Endothelial cell (in vitro differentiated cells): ENCODE data around the gene ITGB3BP. TPM values are rescaled to one million over a fixed set of nuclear protein-coding genes. Genes with fewer than 3 reads are reported as not detected.

Experiments used
- DNase-seq: peaks from one replicate; pipeline ENCODE4 v3.0.0; 2021; ENCODE audit warnings: low spot score
- H3K27ac Mint-ChIP-seq: one replicate; pipeline ENCODE4 v1.8.0; 2021; ENCODE audit warnings: mixed read lengths, inconsistent platforms; ENCODE audit not compliant: unreplicated experiment
- H3K27me3 Mint-ChIP-seq: one replicate; pipeline ENCODE4 v1.8.0; 2021; ENCODE audit warnings: mild to moderate bottlenecking, moderate library complexity, mixed read lengths, inconsistent platforms; ENCODE audit not compliant: unreplicated experiment
- H3K36me3 Mint-ChIP-seq: one replicate; pipeline ENCODE4 v1.8.0; 2021; ENCODE audit warnings: mild to moderate bottlenecking, low read depth, mixed read lengths, inconsistent platforms; ENCODE audit not compliant: unreplicated experiment
- H3K4me1 Mint-ChIP-seq: one replicate; pipeline ENCODE4 v1.8.0; 2021; ENCODE audit warnings: mild to moderate bottlenecking, mixed read lengths, inconsistent platforms; ENCODE audit not compliant: unreplicated experiment
- H3K4me3 Mint-ChIP-seq: one replicate; pipeline ENCODE4 v1.8.0; 2021; ENCODE audit warnings: mild to moderate bottlenecking, mixed read lengths, inconsistent platforms; ENCODE audit not compliant: unreplicated experiment
- H3K9me3 Mint-ChIP-seq: one replicate; pipeline ENCODE4 v1.8.0; 2021; ENCODE audit warnings: mixed read lengths, inconsistent platforms; ENCODE audit not compliant: unreplicated experiment
- total RNA-seq: library from RNA; stranded (reverse); fragmentation: NEBNext Ultra II Directional; extraction: Animal tissue kit (Norgen Biotek cat#: 25700); gene quantifications from one replicate; pipeline ENCODE4 v1.2.1, GENCODE V29; 2021; ENCODE audit not compliant: unreplicated experiment
- TF ChIP-seq, protein P1 (sequence below): fragments of 200-600 bp; sonication (generic); IDR thresholded peaks from one replicate; pipeline ENCODE4 v1.5.0; 2021; ENCODE audit warnings: antibody characterized with exemption; ENCODE audit not compliant: unreplicated experiment

ITGB3BP gene
- total RNA-seq, 1 donor from 2014 or later: 20.9 TPM

DNA sequence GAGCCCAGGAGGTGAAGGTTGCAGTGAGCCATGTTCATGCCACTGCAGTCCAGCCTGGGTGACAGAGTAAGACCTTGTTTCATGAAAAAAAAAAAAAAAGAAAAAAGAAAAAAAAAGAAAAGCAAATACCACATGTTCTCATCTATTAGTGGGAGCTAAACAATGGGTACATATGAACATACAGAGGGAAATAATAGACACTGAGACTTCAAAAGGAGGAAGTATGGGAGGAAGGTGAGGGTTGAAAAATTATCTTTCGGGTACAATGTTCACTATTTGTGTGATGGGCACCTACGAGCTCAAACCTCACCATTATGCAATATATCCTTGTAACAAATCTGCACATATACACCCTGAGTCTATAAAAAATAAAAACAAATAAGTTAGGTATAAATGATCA is 6.4 kb downstream of the ITGB3BP start:
- no peak overlapping the region for H3K4me3 Mint-ChIP-seq
- DNase-seq: no peak
- TF ChIP-seq, protein P1, sequence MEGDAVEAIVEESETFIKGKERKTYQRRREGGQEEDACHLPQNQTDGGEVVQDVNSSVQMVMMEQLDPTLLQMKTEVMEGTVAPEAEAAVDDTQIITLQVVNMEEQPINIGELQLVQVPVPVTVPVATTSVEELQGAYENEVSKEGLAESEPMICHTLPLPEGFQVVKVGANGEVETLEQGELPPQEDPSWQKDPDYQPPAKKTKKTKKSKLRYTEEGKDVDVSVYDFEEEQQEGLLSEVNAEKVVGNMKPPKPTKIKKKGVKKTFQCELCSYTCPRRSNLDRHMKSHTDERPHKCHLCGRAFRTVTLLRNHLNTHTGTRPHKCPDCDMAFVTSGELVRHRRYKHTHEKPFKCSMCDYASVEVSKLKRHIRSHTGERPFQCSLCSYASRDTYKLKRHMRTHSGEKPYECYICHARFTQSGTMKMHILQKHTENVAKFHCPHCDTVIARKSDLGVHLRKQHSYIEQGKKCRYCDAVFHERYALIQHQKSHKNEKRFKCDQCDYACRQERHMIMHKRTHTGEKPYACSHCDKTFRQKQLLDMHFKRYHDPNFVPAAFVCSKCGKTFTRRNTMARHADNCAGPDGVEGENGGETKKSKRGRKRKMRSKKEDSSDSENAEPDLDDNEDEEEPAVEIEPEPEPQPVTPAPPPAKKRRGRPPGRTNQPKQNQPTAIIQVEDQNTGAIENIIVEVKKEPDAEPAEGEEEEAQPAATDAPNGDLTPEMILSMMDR: no peak
- peaks cover 2% of the 10 kb centered on the region for H3K27me3 Mint-ChIP-seq
- no peaks in the 10 kb centered on the region for H3K9me3 Mint-ChIP-seq
- no peak overlapping the region for H3K27ac Mint-ChIP-seq
- no peaks in the 10 kb centered on the region for H3K4me1 Mint-ChIP-seq
- no peaks in the 10 kb centered on the region for H3K36me3 Mint-ChIP-seq

DNA sequence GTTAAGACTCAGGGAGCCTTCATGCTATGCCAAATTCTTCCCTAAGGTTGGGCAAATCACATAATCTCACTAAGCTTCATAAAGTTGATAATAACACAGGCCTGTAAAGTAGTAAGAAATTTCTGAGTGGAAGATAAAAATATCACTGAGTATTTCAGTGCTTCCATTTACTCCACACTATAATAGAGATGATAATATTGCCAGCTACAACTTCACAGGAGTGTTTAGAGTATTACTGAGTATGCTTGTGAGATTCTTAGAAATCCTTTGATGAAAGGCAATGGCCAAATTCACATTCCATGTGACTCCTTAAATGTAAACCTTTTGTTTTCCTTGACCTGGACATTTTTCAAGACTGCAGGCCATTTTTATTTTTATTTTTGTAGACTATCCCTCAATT is 10.4 kb downstream of the ITGB3BP start:
- Mint-ChIP-seq H3K27ac (no peak overlapping the region), H3K36me3 (no peaks in the 10 kb centered on the region), H3K4me3 (no peak overlapping the region), H3K9me3 (no peaks in the 10 kb centered on the region), H3K27me3 (peaks cover 2% of the 10 kb centered on the region), H3K4me1 (no peaks in the 10 kb centered on the region)
- TF ChIP-seq, protein P1: no peak
- DNase-seq: no peak

DNA sequence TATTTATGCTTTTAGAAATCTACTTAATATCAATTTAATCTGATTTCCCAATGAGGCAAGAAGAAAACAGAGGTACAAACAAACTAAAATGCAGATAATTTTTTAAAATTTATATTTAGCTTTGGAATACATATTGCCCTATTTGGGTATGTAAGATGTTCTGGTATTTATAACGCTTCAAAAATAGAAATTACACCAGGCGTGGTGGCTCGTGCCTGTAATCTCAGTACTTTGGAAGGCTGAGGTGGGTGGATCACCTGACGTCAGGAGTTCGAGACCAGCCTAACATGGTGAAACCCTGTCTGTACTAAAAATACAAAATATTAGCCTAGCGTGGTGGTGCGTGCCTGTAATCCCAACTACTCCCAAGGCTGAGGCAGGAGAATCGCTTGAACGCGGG is 13.3 kb downstream of the ITGB3BP start:
- Mint-ChIP-seq H3K4me3 (no peak overlapping the region), H3K4me1 (no peaks in the 10 kb centered on the region), H3K36me3 (no peaks in the 10 kb centered on the region), H3K27me3 (no peaks in the 10 kb centered on the region), H3K27ac (no peak overlapping the region), H3K9me3 (no peaks in the 10 kb centered on the region)
- TF ChIP-seq, protein P1: no peak
- DNase-seq: no peak

DNA sequence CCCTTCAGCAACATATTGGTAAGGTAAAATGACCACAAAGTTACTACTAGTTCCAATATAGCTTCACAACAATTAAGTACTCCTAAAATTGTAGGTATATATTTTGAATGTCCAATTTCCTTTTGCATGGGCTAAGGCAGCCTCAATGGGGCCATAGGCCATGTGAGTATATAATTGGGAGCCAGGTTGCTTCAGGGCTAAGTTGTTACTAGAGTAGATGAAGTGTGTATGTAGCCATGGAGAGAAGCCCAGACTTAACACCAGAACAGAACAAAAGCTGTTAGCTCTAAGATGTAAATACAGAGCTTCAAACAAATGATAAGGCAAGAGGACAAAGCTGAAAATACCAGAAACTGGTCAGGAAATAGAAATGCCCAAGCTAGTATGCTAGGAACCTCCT is 16.2 kb downstream of the ITGB3BP start:
- Mint-ChIP-seq H3K4me3 (no peak overlapping the region), H3K9me3 (no peaks in the 10 kb centered on the region), H3K36me3 (peaks cover 4% of the 10 kb centered on the region), H3K4me1 (no peaks in the 10 kb centered on the region), H3K27ac (no peak overlapping the region), H3K27me3 (no peaks in the 10 kb centered on the region)
- TF ChIP-seq, protein P1: no peak
- DNase-seq: no peak

DNA sequence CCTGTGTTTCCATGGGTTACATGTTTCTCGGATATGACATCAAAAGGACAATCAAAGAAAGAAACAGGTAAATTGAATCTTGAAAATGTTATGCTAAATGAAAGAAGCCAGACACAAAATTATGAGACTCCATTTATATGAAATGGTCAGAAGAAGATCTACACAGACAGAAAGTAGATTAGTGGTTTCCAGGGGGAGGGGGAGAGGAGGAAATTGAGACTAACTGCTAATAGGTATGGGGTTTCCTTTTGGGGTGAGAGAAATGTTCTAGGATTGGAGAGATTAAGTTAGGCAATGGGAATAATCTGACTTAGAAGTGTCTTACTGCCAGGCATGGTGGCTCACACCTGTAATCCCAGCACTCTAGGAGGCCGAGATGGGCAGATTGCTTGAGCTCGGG is 21.8 kb downstream of the ITGB3BP start:
- H3K27ac Mint-ChIP-seq: no peak overlapping the region
- no peaks in the 10 kb centered on the region for H3K4me1 Mint-ChIP-seq
- no peak for DNase-seq
- H3K27me3 Mint-ChIP-seq: no peaks in the 10 kb centered on the region
- TF ChIP-seq, protein P1: no peak
- no peak overlapping the region for H3K4me3 Mint-ChIP-seq
- peaks cover 4% of the 10 kb centered on the region for H3K36me3 Mint-ChIP-seq
- no peaks in the 10 kb centered on the region for H3K9me3 Mint-ChIP-seq
